ENCODE measurements around the gene KLRG1. TPM values are rescaled to one million over a fixed set of nuclear protein-coding genes. Genes with fewer than 3 reads are reported as not detected.

Gene KLRG1
- total and polyA plus RNA-seq, 8 donors: 0.38 to 1.4 (median 1.0) TPM

- WGBS, 2 donors: 87 to 93% methylated on average over 7 of the region's 7 CpGs
- Histone ChIP-seq H3K4me1 (no peaks in the 10 kb centered on the region), H3K36me3 (no peaks in the 10 kb centered on the region), H3K27ac (no peak overlapping the region), H3K27me3 (no peaks in the 10 kb centered on the region), H3K9me3 (no peaks in the 10 kb centered on the region), H3K4me3 (no peak overlapping the region)
- TF ChIP-seq, protein P1, sequence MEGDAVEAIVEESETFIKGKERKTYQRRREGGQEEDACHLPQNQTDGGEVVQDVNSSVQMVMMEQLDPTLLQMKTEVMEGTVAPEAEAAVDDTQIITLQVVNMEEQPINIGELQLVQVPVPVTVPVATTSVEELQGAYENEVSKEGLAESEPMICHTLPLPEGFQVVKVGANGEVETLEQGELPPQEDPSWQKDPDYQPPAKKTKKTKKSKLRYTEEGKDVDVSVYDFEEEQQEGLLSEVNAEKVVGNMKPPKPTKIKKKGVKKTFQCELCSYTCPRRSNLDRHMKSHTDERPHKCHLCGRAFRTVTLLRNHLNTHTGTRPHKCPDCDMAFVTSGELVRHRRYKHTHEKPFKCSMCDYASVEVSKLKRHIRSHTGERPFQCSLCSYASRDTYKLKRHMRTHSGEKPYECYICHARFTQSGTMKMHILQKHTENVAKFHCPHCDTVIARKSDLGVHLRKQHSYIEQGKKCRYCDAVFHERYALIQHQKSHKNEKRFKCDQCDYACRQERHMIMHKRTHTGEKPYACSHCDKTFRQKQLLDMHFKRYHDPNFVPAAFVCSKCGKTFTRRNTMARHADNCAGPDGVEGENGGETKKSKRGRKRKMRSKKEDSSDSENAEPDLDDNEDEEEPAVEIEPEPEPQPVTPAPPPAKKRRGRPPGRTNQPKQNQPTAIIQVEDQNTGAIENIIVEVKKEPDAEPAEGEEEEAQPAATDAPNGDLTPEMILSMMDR (IDR thresholded peaks at IDR 0.05): no peak
- intact Hi-C loops (cut with DNase I): no loop called here
- DNase-seq (no peak), ATAC-seq (no peak), FAIRE-seq (no peak)
Observed at GRCh38 chr12:9027161-9028059, 38.1 kb downstream of the KLRG1 start.

- ATAC-seq (no peak), FAIRE-seq (no peak), DNase-seq (no peak)
- Histone ChIP-seq H3K27ac (no peak overlapping the region), H3K4me3 (no peak overlapping the region), H3K36me3 (no peaks in the 10 kb centered on the region), H3K4me1 (no peaks in the 10 kb centered on the region), H3K27me3 (no peaks in the 10 kb centered on the region), H3K9me3 (no peaks in the 10 kb centered on the region)
- 79 to 81% methylated on average over 2 of the region's 2 CpGs for WGBS, 2 donors
- TF ChIP-seq, protein P1 (IDR thresholded peaks at IDR 0.05): no peak
- intact Hi-C loops (cut with DNase I): loop anchor here in 2 of 3 donors (10.0 kb wide), 2 partner anchors 76 to 376 kb away; no protein-coding TSS in a partner anchor
Observed at GRCh38 chr12:9030776-9031175, 41.4 kb downstream of the KLRG1 start.

GRCh38 chr12:9032202-9032964 is 43.0 kb downstream of the KLRG1 start:
- intact Hi-C loops (cut with DNase I): loop anchor here in 2 of 3 donors (10.0 kb wide), 2 partner anchors 78 to 378 kb away; no protein-coding TSS in a partner anchor
- H3K27me3 ChIP-seq: no peaks in the 10 kb centered on the region
- 75 to 86% methylated on average over 5 of the region's 5 CpGs for WGBS, 2 donors
- peak in 1 of 4 donors; percentile 41 for ATAC-seq
- H3K27ac ChIP-seq: no peak overlapping the region
- peaks cover 0 to 7% (median 0%) of the 10 kb centered on the region in 3 donors for H3K4me1 ChIP-seq
- TF ChIP-seq, protein P1 (IDR thresholded peaks at IDR 0.05): no peak
- DNase-seq: no peak
- no peaks in the 10 kb centered on the region for H3K36me3 ChIP-seq
- no peak for FAIRE-seq
- H3K4me3 ChIP-seq: no peak overlapping the region
- no peaks in the 10 kb centered on the region for H3K9me3 ChIP-seq

- DNase-seq: no peak
- no peak for FAIRE-seq
- no peak for ATAC-seq
- Histone ChIP-seq H3K27ac (no peak overlapping the region), H3K4me3 (no peak overlapping the region), H3K4me1 (peaks cover 0 to 7% (median 0%) of the 10 kb centered on the region in 3 donors), H3K36me3 (no peaks in the 10 kb centered on the region), H3K9me3 (no peaks in the 10 kb centered on the region), H3K27me3 (no peaks in the 10 kb centered on the region)
- TF ChIP-seq, protein P1 (IDR thresholded peaks at IDR 0.05): no peak
- WGBS, 2 donors: 86 to 95% methylated on average over 2 of the region's 2 CpGs
- intact Hi-C loops (cut with DNase I): loop anchor here in 2 of 3 donors (10.0 kb wide), 2 partner anchors 79 to 379 kb away; no protein-coding TSS in a partner anchor
Observed at GRCh38 chr12:9033265-9033887, 44.0 kb downstream of the KLRG1 start.
